ENCODE measurements around the gene BCAS1.

Gene BCAS1

GRCh38 chr20:54068966-54069365, 1.4 kb downstream of the BCAS1 start:
- FAIRE-seq: no peak
- no peak for DNase-seq (ENCODE audit: insufficient read length, low spot score)
- TF ChIP-seq CTCF (IDR thresholded peaks at IDR 0.05; ENCODE audit: insufficient read depth, missing control alignments): no peak

GRCh38 chr20:54068495-54068894, 1.9 kb downstream of the BCAS1 start:
- DNase-seq (ENCODE audit: insufficient read length, low spot score): no peak
- no peak for TF ChIP-seq CTCF (IDR thresholded peaks at IDR 0.05; ENCODE audit: insufficient read depth, missing control alignments)
- no peak for FAIRE-seq

GRCh38 chr20:54067606-54068174, 2.7 kb downstream of the BCAS1 start:
- no peak for DNase-seq (ENCODE audit: insufficient read length, low spot score)

GRCh38 chr20:54065601-54066038, 4.8 kb downstream of the BCAS1 start:
- FAIRE-seq (no peak), DNase-seq (ENCODE audit: insufficient read length, low spot score) (no peak)
- no peak for TF ChIP-seq CTCF (IDR thresholded peaks at IDR 0.05; ENCODE audit: insufficient read depth, missing control alignments)

More at GRCh38 chr20:54067606-54068174, 2.7 kb downstream of the BCAS1 start:
- no peak for FAIRE-seq
- TF ChIP-seq CTCF (IDR thresholded peaks at IDR 0.05; ENCODE audit: insufficient read depth, missing control alignments): no peak

- no peak for TF ChIP-seq CTCF (IDR thresholded peaks at IDR 0.05; ENCODE audit: insufficient read depth, missing control alignments)
- FAIRE-seq (no peak), DNase-seq (ENCODE audit: insufficient read length, low spot score) (no peak)
Measured at GRCh38 chr20:54064939-54065338, 5.5 kb downstream of the BCAS1 start.

GRCh38 chr20:54063992-54064676, 6.3 kb downstream of the BCAS1 start:
- TF ChIP-seq CTCF (IDR thresholded peaks at IDR 0.05; ENCODE audit: insufficient read depth, missing control alignments): no peak
- FAIRE-seq (no peak), DNase-seq (ENCODE audit: insufficient read length, low spot score) (no peak)

- FAIRE-seq (no peak), DNase-seq (ENCODE audit: insufficient read length, low spot score) (no peak)
- TF ChIP-seq CTCF (IDR thresholded peaks at IDR 0.05; ENCODE audit: insufficient read depth, missing control alignments): no peak
Measured at GRCh38 chr20:54063580-54063979, 6.8 kb downstream of the BCAS1 start.
